ENCODE measurements around the gene JOSD1.

JOSD1 gene

GRCh38 chr22:38713921-38714320 is 13.2 kb upstream of the JOSD1 start:
- H4K91ac ChIP-seq (ENCODE audit: low read depth, low read length, poor library complexity): no peak overlapping the region
- H3K4me2 ChIP-seq (ENCODE audit: insufficient read depth, low read length, poor library complexity, severe bottlenecking): no peak overlapping the region
- H3K4me3 ChIP-seq (ENCODE audit: low read length in 2 of 2): no peak overlapping the region
- no peak overlapping the region for H3K9ac ChIP-seq (ENCODE audit: low read depth, low read length, poor library complexity)
- no peak overlapping the region for H2BK15ac ChIP-seq (ENCODE audit: low read length)
- H3K36me3 ChIP-seq (replicated peaks in 1 of 2; ENCODE audit: control insufficient read depth in 2 of 2, insufficient read depth in 2 of 2, low read length in 2 of 2): peaks cover 25 to 75% of the 10 kb centered on the region in 2 donors
- H3K27ac ChIP-seq (replicated peaks; ENCODE audit: low read length): no peak overlapping the region
- peaks cover 2 to 22% of the 10 kb centered on the region in 2 donors for H3K4me1 ChIP-seq (ENCODE audit: control insufficient read depth in 2 of 2, insufficient read depth in 1 of 2, low read depth in 1 of 2, low read length in 2 of 2)
- peaks cover 21% of the 10 kb centered on the region for H3K79me1 ChIP-seq (ENCODE audit: low read depth, low read length)
- peak overlapping the region; percentile 69 for H3K23ac ChIP-seq (ENCODE audit: low read depth, low read length, poor library complexity)
- no CpG with 5 or more reads among the region's 8 CpGs for WGBS, 2 donors (ENCODE audit: extremely low coverage in 2 of 2, insufficient read length in 2 of 2, insufficient replicate concordance in 1 of 2)
- H3K18ac ChIP-seq (ENCODE audit: low read length): no peak overlapping the region
- peaks cover 0 to 2% of the 10 kb centered on the region in 2 donors for H3K9me3 ChIP-seq (replicated peaks in 1 of 2; ENCODE audit: control insufficient read depth in 2 of 2, insufficient read depth in 1 of 2, low read depth in 1 of 2, low read length in 2 of 2)
- no peak overlapping the region for H2BK120ac ChIP-seq (ENCODE audit: low read depth, low read length)
- H2BK12ac ChIP-seq (ENCODE audit: low read length): no peak overlapping the region
- no peak overlapping the region for H3K4ac ChIP-seq (ENCODE audit: low read length)
- H4K8ac ChIP-seq (ENCODE audit: low read depth, low read length): no peak overlapping the region
- H2AK5ac ChIP-seq (ENCODE audit: low read depth, low read length): no peak overlapping the region
- no peak overlapping the region for H3K14ac ChIP-seq (ENCODE audit: low read length)
- no peak for DNase-seq (ENCODE audit: low spot score)
- H2AFZ ChIP-seq (ENCODE audit: low read length): no peak overlapping the region
- H3K27me3 ChIP-seq (ENCODE audit: control insufficient read depth in 3 of 3, insufficient read depth in 3 of 3, low read depth in 1 of 3, low read length in 3 of 3): no peaks in the 10 kb centered on the region
- no peak overlapping the region for H2BK5ac ChIP-seq (ENCODE audit: low read length)

GRCh38 chr22:38712486-38713207 is 11.9 kb upstream of the JOSD1 start:
- H3K18ac ChIP-seq (ENCODE audit: low read length): peak overlapping the region; percentile 20
- H2AFZ ChIP-seq (ENCODE audit: low read length): no peak overlapping the region
- no peaks in the 10 kb centered on the region for H3K27me3 ChIP-seq (ENCODE audit: control insufficient read depth in 3 of 3, insufficient read depth in 3 of 3, low read depth in 1 of 3, low read length in 3 of 3)
- H4K91ac ChIP-seq (ENCODE audit: low read depth, low read length, poor library complexity): no peak overlapping the region
- H3K9me3 ChIP-seq (replicated peaks in 1 of 2; ENCODE audit: control insufficient read depth in 2 of 2, insufficient read depth in 1 of 2, low read depth in 1 of 2, low read length in 2 of 2): peaks cover 0 to 2% of the 10 kb centered on the region in 2 donors
- H4K8ac ChIP-seq (ENCODE audit: low read depth, low read length): no peak overlapping the region
- no peak overlapping the region for H2BK15ac ChIP-seq (ENCODE audit: low read length)
- H3K4me1 ChIP-seq (ENCODE audit: control insufficient read depth in 2 of 2, insufficient read depth in 1 of 2, low read depth in 1 of 2, low read length in 2 of 2): peaks cover 2 to 22% of the 10 kb centered on the region in 2 donors
- peak overlapping the region; percentile 32 for H3K4me2 ChIP-seq (ENCODE audit: insufficient read depth, low read length, poor library complexity, severe bottlenecking)
- no peak overlapping the region for H3K9ac ChIP-seq (ENCODE audit: low read depth, low read length, poor library complexity)
- H2BK120ac ChIP-seq (ENCODE audit: low read depth, low read length): no peak overlapping the region
- H3K23ac ChIP-seq (ENCODE audit: low read depth, low read length, poor library complexity): no peak overlapping the region
- H3K27ac ChIP-seq (replicated peaks; ENCODE audit: low read length): peak overlapping the region; percentile 88
- peak; percentile 67 for DNase-seq (ENCODE audit: low spot score)
- no peak overlapping the region for H2BK5ac ChIP-seq (ENCODE audit: low read length)
- no peak overlapping the region for H2AK5ac ChIP-seq (ENCODE audit: low read depth, low read length)
- peaks cover 21 to 71% of the 10 kb centered on the region in 2 donors for H3K36me3 ChIP-seq (replicated peaks in 1 of 2; ENCODE audit: control insufficient read depth in 2 of 2, insufficient read depth in 2 of 2, low read length in 2 of 2)
- no CpG with 5 or more reads among the region's 11 CpGs for WGBS, 2 donors (ENCODE audit: extremely low coverage in 2 of 2, insufficient read length in 2 of 2, insufficient replicate concordance in 1 of 2)
- no peak overlapping the region for H3K14ac ChIP-seq (ENCODE audit: low read length)
- peaks cover 21% of the 10 kb centered on the region for H3K79me1 ChIP-seq (ENCODE audit: low read depth, low read length)
- H3K4me3 ChIP-seq (ENCODE audit: low read length in 2 of 2): no peak overlapping the region
- no peak overlapping the region for H3K4ac ChIP-seq (ENCODE audit: low read length)
- H2BK12ac ChIP-seq (ENCODE audit: low read length): no peak overlapping the region

GRCh38 chr22:38710866-38711265 is 10.1 kb upstream of the JOSD1 start:
- H4K91ac ChIP-seq (ENCODE audit: low read depth, low read length, poor library complexity): no peak overlapping the region
- no CpG with 5 or more reads among the region's 3 CpGs for WGBS, 2 donors (ENCODE audit: extremely low coverage in 2 of 2, insufficient read length in 2 of 2, insufficient replicate concordance in 1 of 2)
- H3K27ac ChIP-seq (replicated peaks; ENCODE audit: low read length): no peak overlapping the region

GRCh38 chr22:38710351-38710750 is 9.6 kb upstream of the JOSD1 start:
- Histone ChIP-seq H2BK5ac (ENCODE audit: low read length) (no peak overlapping the region), H4K8ac (ENCODE audit: low read depth, low read length) (no peak overlapping the region), H3K4me2 (ENCODE audit: insufficient read depth, low read length, poor library complexity, severe bottlenecking) (no peak overlapping the region), H4K91ac (ENCODE audit: low read depth, low read length, poor library complexity) (no peak overlapping the region), H3K27me3 (ENCODE audit: control insufficient read depth in 3 of 3, insufficient read depth in 3 of 3, low read depth in 1 of 3, low read length in 3 of 3) (no peaks in the 10 kb centered on the region), H2BK12ac (ENCODE audit: low read length) (no peak overlapping the region), H3K36me3 (replicated peaks in 1 of 2; ENCODE audit: control insufficient read depth in 2 of 2, insufficient read depth in 2 of 2, low read length in 2 of 2) (peaks cover 6 to 48% of the 10 kb centered on the region in 2 donors), H3K4me3 (ENCODE audit: low read length in 2 of 2) (no peak overlapping the region), H3K27ac (replicated peaks; ENCODE audit: low read length) (no peak overlapping the region), H3K4ac (ENCODE audit: low read length) (no peak overlapping the region), H2AK5ac (ENCODE audit: low read depth, low read length) (no peak overlapping the region), H3K18ac (ENCODE audit: low read length) (no peak overlapping the region), H2BK15ac (ENCODE audit: low read length) (no peak overlapping the region), H3K14ac (ENCODE audit: low read length) (no peak overlapping the region), H3K4me1 (ENCODE audit: control insufficient read depth in 2 of 2, insufficient read depth in 1 of 2, low read depth in 1 of 2, low read length in 2 of 2) (peaks cover 11 to 23% of the 10 kb centered on the region in 2 donors), H3K9me3 (replicated peaks in 1 of 2; ENCODE audit: control insufficient read depth in 2 of 2, insufficient read depth in 1 of 2, low read depth in 1 of 2, low read length in 2 of 2) (no peaks in the 10 kb centered on the region), H3K9ac (ENCODE audit: low read depth, low read length, poor library complexity) (no peak overlapping the region), H2BK120ac (ENCODE audit: low read depth, low read length) (no peak overlapping the region), H3K79me1 (ENCODE audit: low read depth, low read length) (peaks cover 18% of the 10 kb centered on the region), H3K23ac (ENCODE audit: low read depth, low read length, poor library complexity) (no peak overlapping the region), H2AFZ (ENCODE audit: low read length) (no peak overlapping the region)
- WGBS, 2 donors (ENCODE audit: extremely low coverage in 2 of 2, insufficient read length in 2 of 2, insufficient replicate concordance in 1 of 2): no CpG with 5 or more reads among the region's 3 CpGs
- DNase-seq (ENCODE audit: low spot score): no peak

More at GRCh38 chr22:38710866-38711265, 10.1 kb upstream of the JOSD1 start:
- Histone ChIP-seq H3K9me3 (replicated peaks in 1 of 2; ENCODE audit: control insufficient read depth in 2 of 2, insufficient read depth in 1 of 2, low read depth in 1 of 2, low read length in 2 of 2) (no peaks in the 10 kb centered on the region), H3K14ac (ENCODE audit: low read length) (no peak overlapping the region), H2BK15ac (ENCODE audit: low read length) (no peak overlapping the region), H3K4me2 (ENCODE audit: insufficient read depth, low read length, poor library complexity, severe bottlenecking) (no peak overlapping the region), H2AK5ac (ENCODE audit: low read depth, low read length) (no peak overlapping the region), H2BK5ac (ENCODE audit: low read length) (no peak overlapping the region), H3K79me1 (ENCODE audit: low read depth, low read length) (peaks cover 23% of the 10 kb centered on the region), H3K36me3 (replicated peaks in 1 of 2; ENCODE audit: control insufficient read depth in 2 of 2, insufficient read depth in 2 of 2, low read length in 2 of 2) (peaks cover 11 to 53% of the 10 kb centered on the region in 2 donors), H3K27me3 (ENCODE audit: control insufficient read depth in 3 of 3, insufficient read depth in 3 of 3, low read depth in 1 of 3, low read length in 3 of 3) (no peaks in the 10 kb centered on the region), H3K4me1 (ENCODE audit: control insufficient read depth in 2 of 2, insufficient read depth in 1 of 2, low read depth in 1 of 2, low read length in 2 of 2) (peaks cover 11 to 23% of the 10 kb centered on the region in 2 donors), H2BK120ac (ENCODE audit: low read depth, low read length) (no peak overlapping the region), H2BK12ac (ENCODE audit: low read length) (no peak overlapping the region), H3K4ac (ENCODE audit: low read length) (no peak overlapping the region), H2AFZ (ENCODE audit: low read length) (no peak overlapping the region), H4K8ac (ENCODE audit: low read depth, low read length) (no peak overlapping the region), H3K18ac (ENCODE audit: low read length) (no peak overlapping the region), H3K23ac (ENCODE audit: low read depth, low read length, poor library complexity) (no peak overlapping the region), H3K4me3 (ENCODE audit: low read length in 2 of 2) (no peak overlapping the region), H3K9ac (ENCODE audit: low read depth, low read length, poor library complexity) (no peak overlapping the region)
- no peak for DNase-seq (ENCODE audit: low spot score)
